Measurements from ENCODE around the gene C5orf22.

The C5orf22 gene

GRCh38 chr5:31568302-31568835, 36.3 kb downstream of the C5orf22 start:
- H3K36me3 Mint-ChIP-seq (ENCODE audit: low read depth) = no peaks in the 10 kb centered on the region
- no peak overlapping the region for H3K27ac Mint-ChIP-seq
- peaks cover 3% of the 10 kb centered on the region for H3K27me3 Mint-ChIP-seq (ENCODE audit: low read depth)
- no peak overlapping the region for H3K4me3 Mint-ChIP-seq
- peaks cover 15% of the 10 kb centered on the region for H3K9me3 Mint-ChIP-seq
- H3K4me1 Mint-ChIP-seq (ENCODE audit: low read depth) = no peaks in the 10 kb centered on the region

GRCh38 chr5:31569068-31569467, 37.0 kb downstream of the C5orf22 start:
- no peak overlapping the region for H3K27ac Mint-ChIP-seq
- H3K27me3 Mint-ChIP-seq (ENCODE audit: low read depth) = peaks cover 3% of the 10 kb centered on the region
- H3K36me3 Mint-ChIP-seq (ENCODE audit: low read depth) = no peaks in the 10 kb centered on the region
- no peaks in the 10 kb centered on the region for H3K4me1 Mint-ChIP-seq (ENCODE audit: low read depth)
- peaks cover 15% of the 10 kb centered on the region for H3K9me3 Mint-ChIP-seq
- H3K4me3 Mint-ChIP-seq = no peak overlapping the region

GRCh38 chr5:31573494-31574142, 41.5 kb downstream of the C5orf22 start:
- Mint-ChIP-seq H3K4me3 (no peak overlapping the region), H3K9me3 (no peaks in the 10 kb centered on the region), H3K4me1 (ENCODE audit: low read depth) (no peaks in the 10 kb centered on the region), H3K27me3 (ENCODE audit: low read depth) (no peaks in the 10 kb centered on the region), H3K27ac (no peak overlapping the region), H3K36me3 (ENCODE audit: low read depth) (no peaks in the 10 kb centered on the region)

GRCh38 chr5:31574772-31575171, 42.7 kb downstream of the C5orf22 start:
- no peaks in the 10 kb centered on the region for H3K27me3 Mint-ChIP-seq (ENCODE audit: low read depth)
- no peaks in the 10 kb centered on the region for H3K9me3 Mint-ChIP-seq
- no peaks in the 10 kb centered on the region for H3K4me1 Mint-ChIP-seq (ENCODE audit: low read depth)
- no peaks in the 10 kb centered on the region for H3K36me3 Mint-ChIP-seq (ENCODE audit: low read depth)
- H3K4me3 Mint-ChIP-seq = no peak overlapping the region
- H3K27ac Mint-ChIP-seq = no peak overlapping the region

- no peaks in the 10 kb centered on the region for H3K4me1 Mint-ChIP-seq (ENCODE audit: low read depth)
Measured at GRCh38 chr5:31577438-31577837, 45.3 kb downstream of the C5orf22 start.

GRCh38 chr5:31579558-31579957, 47.5 kb downstream of the C5orf22 start:
- Mint-ChIP-seq H3K4me1 (ENCODE audit: low read depth) (no peaks in the 10 kb centered on the region), H3K9me3 (no peaks in the 10 kb centered on the region), H3K27ac (no peak overlapping the region), H3K27me3 (ENCODE audit: low read depth) (peaks cover 4% of the 10 kb centered on the region), H3K4me3 (no peak overlapping the region), H3K36me3 (ENCODE audit: low read depth) (no peaks in the 10 kb centered on the region)

More at GRCh38 chr5:31577438-31577837, 45.3 kb downstream of the C5orf22 start:
- H3K36me3 Mint-ChIP-seq (ENCODE audit: low read depth) = no peaks in the 10 kb centered on the region
- no peak overlapping the region for H3K4me3 Mint-ChIP-seq
- H3K9me3 Mint-ChIP-seq = no peaks in the 10 kb centered on the region
- no peak overlapping the region for H3K27ac Mint-ChIP-seq
- no peaks in the 10 kb centered on the region for H3K27me3 Mint-ChIP-seq (ENCODE audit: low read depth)

- Mint-ChIP-seq H3K4me1 (ENCODE audit: low read depth) (no peaks in the 10 kb centered on the region), H3K9me3 (no peaks in the 10 kb centered on the region), H3K27me3 (ENCODE audit: low read depth) (peaks cover 4% of the 10 kb centered on the region), H3K36me3 (ENCODE audit: low read depth) (no peaks in the 10 kb centered on the region), H3K4me3 (no peak overlapping the region), H3K27ac (no peak overlapping the region)
Measured at GRCh38 chr5:31581498-31582099, 49.5 kb downstream of the C5orf22 start.

- Mint-ChIP-seq H3K36me3 (ENCODE audit: low read depth) (no peaks in the 10 kb centered on the region), H3K27me3 (ENCODE audit: low read depth) (peaks cover 4% of the 10 kb centered on the region), H3K27ac (no peak overlapping the region), H3K4me1 (ENCODE audit: low read depth) (no peaks in the 10 kb centered on the region), H3K4me3 (no peak overlapping the region), H3K9me3 (no peaks in the 10 kb centered on the region)
Measured at GRCh38 chr5:31583129-31583528, 51.0 kb downstream of the C5orf22 start.

- Mint-ChIP-seq H3K27ac (no peak overlapping the region), H3K27me3 (ENCODE audit: low read depth) (peaks cover 4% of the 10 kb centered on the region), H3K9me3 (no peaks in the 10 kb centered on the region), H3K36me3 (ENCODE audit: low read depth) (no peaks in the 10 kb centered on the region), H3K4me3 (no peak overlapping the region), H3K4me1 (ENCODE audit: low read depth) (no peaks in the 10 kb centered on the region)
Measured at GRCh38 chr5:31585166-31585894, 53.2 kb downstream of the C5orf22 start.

- Mint-ChIP-seq H3K36me3 (ENCODE audit: low read depth) (no peaks in the 10 kb centered on the region), H3K27ac (no peak overlapping the region), H3K4me3 (no peak overlapping the region), H3K9me3 (no peaks in the 10 kb centered on the region), H3K4me1 (ENCODE audit: low read depth) (no peaks in the 10 kb centered on the region), H3K27me3 (ENCODE audit: low read depth) (peaks cover 4% of the 10 kb centered on the region)
Measured at GRCh38 chr5:31585895-31586270, 53.8 kb downstream of the C5orf22 start.

GRCh38 chr5:31587546-31587945, 55.4 kb downstream of the C5orf22 start:
- Mint-ChIP-seq H3K27ac (no peak overlapping the region), H3K27me3 (ENCODE audit: low read depth) (peaks cover 4% of the 10 kb centered on the region), H3K36me3 (ENCODE audit: low read depth) (no peaks in the 10 kb centered on the region), H3K4me1 (ENCODE audit: low read depth) (no peaks in the 10 kb centered on the region), H3K9me3 (no peaks in the 10 kb centered on the region), H3K4me3 (no peak overlapping the region)

- no peak overlapping the region for H3K4me3 Mint-ChIP-seq
- no peak overlapping the region for H3K27ac Mint-ChIP-seq
- H3K9me3 Mint-ChIP-seq = no peaks in the 10 kb centered on the region
- no peaks in the 10 kb centered on the region for H3K4me1 Mint-ChIP-seq (ENCODE audit: low read depth)
- H3K27me3 Mint-ChIP-seq (ENCODE audit: low read depth) = peaks cover 4% of the 10 kb centered on the region
- no peaks in the 10 kb centered on the region for H3K36me3 Mint-ChIP-seq (ENCODE audit: low read depth)
Measured at GRCh38 chr5:31593665-31594064, 61.6 kb downstream of the C5orf22 start.

- Mint-ChIP-seq H3K27ac (no peak overlapping the region), H3K9me3 (no peaks in the 10 kb centered on the region), H3K4me3 (no peak overlapping the region), H3K36me3 (ENCODE audit: low read depth) (no peaks in the 10 kb centered on the region), H3K4me1 (ENCODE audit: low read depth) (no peaks in the 10 kb centered on the region), H3K27me3 (ENCODE audit: low read depth) (peaks cover 4% of the 10 kb centered on the region)
Measured at GRCh38 chr5:31596354-31596753, 64.3 kb downstream of the C5orf22 start.

- Mint-ChIP-seq H3K36me3 (ENCODE audit: low read depth) (no peaks in the 10 kb centered on the region), H3K9me3 (no peaks in the 10 kb centered on the region), H3K27ac (no peak overlapping the region), H3K4me1 (ENCODE audit: low read depth) (no peaks in the 10 kb centered on the region), H3K27me3 (ENCODE audit: low read depth) (no peaks in the 10 kb centered on the region), H3K4me3 (no peak overlapping the region)
Measured at GRCh38 chr5:31598640-31599611, 66.8 kb downstream of the C5orf22 start.
